Activated naive CD4-positive, alpha-beta T cell treated with anti-CD3 and anti-CD28 coated beads, Interleukin-2, amount 50 U/mL, for 72 hours (primary cell): ENCODE data around the gene ST6GAL1. TPM values are rescaled to one million over a fixed set of nuclear protein-coding genes. Genes with fewer than 3 reads are reported as not detected.
"Not testable (repeated sequence)": the region's sequence is repeated elsewhere in the genome, so short reads cannot be mapped to it uniquely, and the experiment has no call there.

Experiments used
- ATAC-seq, 2 donors: fragments of 150-1000 bp; cut with Tn5 transposase; 2 replicates each; pipeline ENCODE4 v1.10.0; 2021; ENCODE audit warnings: mild to moderate bottlenecking in 2 of 2, moderate library complexity in 2 of 2
- DNase-seq, 2 donors: peaks; one replicate each; pipeline ENCODE4 v3.0.0; 2021 to 2022; ENCODE audit warnings: low spot score in 2 of 2
- H3K27ac Mint-ChIP-seq, 2 donors: one replicate each; pipeline ENCODE4 v1.8.0; 2022; ENCODE audit warnings: mild to moderate bottlenecking in 2 of 2, mixed read lengths in 2 of 2
- H3K36me3 Mint-ChIP-seq, 2 donors: one replicate each; pipeline ENCODE4 v1.8.0; 2022; ENCODE audit warnings: mixed read lengths in 2 of 2
- H3K9me3 Mint-ChIP-seq, 2 donors: one replicate each; pipeline ENCODE4 v1.8.0; 2022; ENCODE audit warnings: mixed read lengths in 2 of 2
- total RNA-seq, 2 donors: library from RNA; stranded (reverse); gene quantifications; one replicate each; pipeline ENCODE4 v1.2.3, GENCODE V29; 2022

Gene ST6GAL1, protein sequence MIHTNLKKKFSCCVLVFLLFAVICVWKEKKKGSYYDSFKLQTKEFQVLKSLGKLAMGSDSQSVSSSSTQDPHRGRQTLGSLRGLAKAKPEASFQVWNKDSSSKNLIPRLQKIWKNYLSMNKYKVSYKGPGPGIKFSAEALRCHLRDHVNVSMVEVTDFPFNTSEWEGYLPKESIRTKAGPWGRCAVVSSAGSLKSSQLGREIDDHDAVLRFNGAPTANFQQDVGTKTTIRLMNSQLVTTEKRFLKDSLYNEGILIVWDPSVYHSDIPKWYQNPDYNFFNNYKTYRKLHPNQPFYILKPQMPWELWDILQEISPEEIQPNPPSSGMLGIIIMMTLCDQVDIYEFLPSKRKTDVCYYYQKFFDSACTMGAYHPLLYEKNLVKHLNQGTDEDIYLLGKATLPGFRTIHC
- total RNA-seq, result 10 to 100 TPM; 32.0 to 96.6 TPM

- Mint-ChIP-seq H3K27ac (peak within 1 kb of the TSS; percentile 77 to 85), H3K9me3 (no peaks in the 10 kb centered on the region), H3K36me3 (peaks cover 18 to 38% of the 10 kb centered on the region in 2 donors)
- ATAC-seq (peak; percentile 49 to 73), DNase-seq (peak; percentile 69 to 74)
These were observed at the start of gene ST6GAL1 for GRCh38 chr3:186930143-186930640. Gene ST6GAL1 (plus strand): TSS chr3:186930526. CDS start chr3:187042704, 112,178 bp downstream.

DNA sequence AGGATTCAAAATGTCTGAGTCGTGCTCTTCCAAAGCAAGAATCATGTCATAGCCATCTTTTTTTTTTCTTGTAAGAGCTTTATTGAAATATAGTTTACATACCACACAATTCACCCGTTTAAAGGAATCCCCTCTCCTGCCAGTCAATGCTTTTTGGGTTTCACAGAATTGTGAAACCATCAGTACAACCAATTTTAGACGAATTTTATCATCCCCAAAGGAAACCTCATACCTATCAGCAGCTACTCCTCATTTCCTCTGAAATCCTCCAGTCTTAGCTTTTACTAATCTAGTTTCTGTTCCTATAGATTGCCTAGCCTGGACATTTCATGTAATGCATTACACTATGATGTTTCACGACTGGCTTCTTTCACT lies 48.2 kb upstream of the ST6GAL1 start:
- peak overlapping the region; percentile 91 to 98 for H3K27ac Mint-ChIP-seq
- peaks cover 0 to 12% of the 10 kb centered on the region in 2 donors for H3K36me3 Mint-ChIP-seq
- no peaks in the 10 kb centered on the region for H3K9me3 Mint-ChIP-seq
- no peak for DNase-seq
- ATAC-seq, result peak; percentile 45 to 65

DNA sequence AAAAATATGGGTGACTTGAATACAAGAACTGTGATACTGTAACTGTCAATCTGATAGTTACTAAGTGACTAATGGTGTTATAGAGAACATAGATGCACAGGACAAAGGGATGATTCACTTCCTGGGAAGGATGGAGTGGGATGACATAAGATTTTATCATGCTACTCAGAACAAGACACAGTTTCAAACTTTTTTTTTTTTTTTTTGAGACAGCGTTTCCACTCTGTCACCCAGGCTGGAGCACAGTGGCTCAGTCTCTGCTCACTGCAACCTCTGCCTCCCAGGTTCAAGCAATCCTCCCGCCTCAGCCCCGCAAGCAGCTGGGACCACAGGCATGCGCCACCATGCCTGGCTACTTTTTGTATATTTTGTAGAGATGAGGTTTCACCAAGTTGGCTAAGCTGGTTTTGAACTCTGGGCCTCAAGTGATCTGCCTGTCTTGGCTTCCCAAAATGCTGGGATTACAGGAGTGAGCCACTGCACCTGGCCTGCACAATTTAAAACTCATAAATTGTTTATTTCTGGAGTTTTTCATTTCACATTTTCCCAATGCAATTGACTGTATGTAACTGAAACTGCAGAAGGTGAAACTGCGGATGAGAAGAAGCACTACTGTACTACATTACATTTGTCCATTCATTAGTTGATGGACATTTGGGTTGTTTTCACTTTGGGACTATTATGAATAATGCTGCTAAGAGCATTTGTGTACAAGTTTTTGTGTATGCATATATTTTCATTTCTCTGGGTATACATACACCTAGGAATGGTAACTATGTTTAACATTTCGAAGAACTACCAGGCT lies 47.2 kb upstream of the ST6GAL1 start:
- Mint-ChIP-seq H3K36me3 (peaks cover 0 to 12% of the 10 kb centered on the region in 2 donors), H3K27ac (peak overlapping the region; percentile 76 to 91), H3K9me3 (no peaks in the 10 kb centered on the region)
- peak; percentile 43 to 65 for DNase-seq
- peak; percentile 94 to 95 for ATAC-seq

- ATAC-seq (no peak), DNase-seq (no peak)
- Mint-ChIP-seq H3K9me3 (no peaks in the 10 kb centered on the region), H3K36me3 (peaks cover 0 to 12% of the 10 kb centered on the region in 2 donors), H3K27ac (peak overlapping the region; percentile 76 to 91)
These were observed 46.7 kb upstream of the ST6GAL1 start for GRCh38 chr3:186883686-186884058.

DNA sequence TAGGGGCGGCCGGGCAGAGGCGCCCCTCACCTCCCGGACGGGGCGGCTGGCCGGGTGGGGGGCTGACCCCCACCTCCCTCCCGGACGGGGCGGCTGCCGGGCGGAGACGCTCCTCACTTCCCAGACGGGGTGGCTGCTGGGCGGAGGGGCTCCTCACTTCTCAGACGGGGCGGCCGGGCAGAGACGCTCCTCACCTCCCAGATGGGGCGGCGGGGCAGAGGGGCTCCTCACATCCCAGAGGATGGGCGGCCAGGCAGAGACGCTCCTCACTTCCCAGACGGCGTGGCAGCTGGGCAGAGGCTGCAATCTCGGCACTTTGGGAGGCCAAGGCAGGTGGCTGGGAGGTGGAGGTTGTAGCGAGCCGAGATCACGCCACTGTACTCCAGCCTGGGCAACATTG lies 45.5 kb upstream of the ST6GAL1 start:
- H3K9me3 Mint-ChIP-seq, H3K36me3 Mint-ChIP-seq, H3K27ac Mint-ChIP-seq, DNase-seq, ATAC-seq: not testable (repeated sequence)

GRCh38 chr3:186886202-186886981 lies 43.9 kb upstream of the ST6GAL1 start:
- DNase-seq (no peak), ATAC-seq (no peak)
- Mint-ChIP-seq H3K27ac (no peak overlapping the region), H3K36me3 (no peaks in the 10 kb centered on the region), H3K9me3 (peaks cover 0 to 3% of the 10 kb centered on the region in 2 donors)

DNA sequence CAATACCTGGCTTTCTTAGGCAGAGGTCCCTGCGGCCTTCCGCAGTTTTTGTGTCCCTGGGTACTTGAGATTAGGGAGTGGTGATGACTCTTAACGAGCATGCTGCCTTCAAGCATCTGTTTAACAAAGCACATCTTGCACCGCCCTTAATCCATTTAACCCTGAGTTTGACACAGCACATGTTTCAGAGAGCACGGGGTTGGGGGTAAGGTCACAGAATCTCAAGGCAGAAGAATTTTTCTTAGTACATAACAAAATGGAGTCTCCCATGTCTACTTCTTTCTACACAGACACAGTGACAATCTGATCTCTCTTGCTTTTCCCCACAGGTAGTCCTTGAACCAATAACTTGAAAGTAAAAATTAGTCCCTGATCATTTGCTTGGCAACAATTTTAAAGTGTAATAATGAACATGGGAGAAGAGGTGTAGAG lies 42.8 kb upstream of the ST6GAL1 start:
- ATAC-seq, H3K36me3 Mint-ChIP-seq, H3K9me3 Mint-ChIP-seq, DNase-seq, H3K27ac Mint-ChIP-seq: not testable (repeated sequence)

DNA sequence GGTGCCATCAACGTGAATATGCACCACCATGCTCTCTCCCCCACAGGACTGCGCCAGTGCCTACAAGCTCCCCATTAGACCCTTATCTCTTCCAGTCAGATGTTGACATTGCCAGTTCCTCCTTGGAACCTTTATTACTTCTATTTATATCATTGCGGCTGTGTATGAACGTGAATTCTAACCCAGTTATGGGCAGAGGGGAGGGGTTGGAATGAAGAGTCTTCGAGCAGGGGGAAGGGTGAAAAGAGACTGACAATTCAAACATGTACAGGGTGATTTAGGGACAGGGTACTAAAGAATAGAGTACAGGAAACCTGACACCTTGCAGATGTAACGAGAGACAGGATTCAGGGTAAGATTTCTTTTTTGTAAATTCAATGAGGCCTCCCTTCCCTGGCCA lies 41.8 kb upstream of the ST6GAL1 start:
- H3K36me3 Mint-ChIP-seq, result no peaks in the 10 kb centered on the region
- H3K9me3 Mint-ChIP-seq, result peaks cover 0 to 3% of the 10 kb centered on the region in 2 donors
- no peak for DNase-seq
- no peak overlapping the region for H3K27ac Mint-ChIP-seq
- no peak for ATAC-seq

GRCh38 chr3:186889698-186890097 lies 40.6 kb upstream of the ST6GAL1 start:
- not testable (repeated sequence) for ATAC-seq, H3K27ac Mint-ChIP-seq, DNase-seq, H3K36me3 Mint-ChIP-seq, H3K9me3 Mint-ChIP-seq

GRCh38 chr3:186890911-186891310 lies 39.4 kb upstream of the ST6GAL1 start:
- H3K9me3 Mint-ChIP-seq, result peaks cover 0 to 3% of the 10 kb centered on the region in 2 donors
- ATAC-seq (no peak), DNase-seq (no peak)
- no peak overlapping the region for H3K27ac Mint-ChIP-seq
- no peaks in the 10 kb centered on the region for H3K36me3 Mint-ChIP-seq

- ATAC-seq, H3K36me3 Mint-ChIP-seq, DNase-seq, H3K9me3 Mint-ChIP-seq, H3K27ac Mint-ChIP-seq: not testable (repeated sequence)
These were observed 37.3 kb upstream of the ST6GAL1 start for GRCh38 chr3:186893071-186893470.

DNA sequence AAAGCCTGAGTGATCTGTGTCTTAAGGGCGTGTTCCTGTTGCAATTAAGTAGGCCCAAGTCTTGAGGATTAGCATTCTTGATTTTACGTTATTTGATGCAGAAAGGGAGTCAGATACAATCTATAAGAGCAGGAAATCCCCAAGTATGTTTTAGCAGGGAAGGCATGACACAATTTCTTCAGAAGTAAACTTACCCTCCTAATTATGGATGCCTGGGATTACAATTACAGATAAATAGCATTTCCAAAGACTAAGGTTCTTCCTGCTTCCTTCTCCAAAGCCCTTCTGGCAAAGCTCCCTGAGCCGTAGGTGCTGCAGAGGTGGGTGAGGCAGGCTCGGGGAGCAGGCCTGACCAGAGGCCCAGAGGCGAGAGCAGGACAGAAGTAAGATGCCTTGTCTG lies 34.9 kb upstream of the ST6GAL1 start:
- no peak overlapping the region for H3K27ac Mint-ChIP-seq
- peaks cover 0 to 5% of the 10 kb centered on the region in 2 donors for H3K9me3 Mint-ChIP-seq
- H3K36me3 Mint-ChIP-seq, result no peaks in the 10 kb centered on the region
- DNase-seq, result no peak
- no peak for ATAC-seq

DNA sequence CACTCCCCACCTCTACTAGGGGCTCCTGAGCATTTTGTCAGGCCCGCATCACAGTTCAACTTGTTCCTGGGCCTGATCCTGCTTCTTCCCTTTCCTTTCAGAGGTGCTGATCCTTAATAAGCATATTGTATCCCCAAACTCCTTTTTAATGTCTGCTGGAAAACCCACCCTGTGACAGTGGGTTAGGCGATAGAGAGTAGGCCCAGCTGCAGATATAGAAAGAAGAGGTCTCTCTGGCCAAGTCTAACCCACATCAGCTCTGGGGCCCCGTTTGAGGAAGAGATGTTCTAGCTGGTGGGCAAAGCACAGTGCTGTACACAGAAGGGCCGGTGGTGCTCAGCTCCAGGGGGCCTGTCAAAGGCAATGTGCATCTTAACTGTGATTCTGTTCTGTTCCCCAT lies 34.3 kb upstream of the ST6GAL1 start:
- Mint-ChIP-seq H3K36me3 (no peaks in the 10 kb centered on the region), H3K27ac (no peak overlapping the region), H3K9me3 (peaks cover 0 to 5% of the 10 kb centered on the region in 2 donors)
- DNase-seq, result no peak
- ATAC-seq, result no peak

DNA sequence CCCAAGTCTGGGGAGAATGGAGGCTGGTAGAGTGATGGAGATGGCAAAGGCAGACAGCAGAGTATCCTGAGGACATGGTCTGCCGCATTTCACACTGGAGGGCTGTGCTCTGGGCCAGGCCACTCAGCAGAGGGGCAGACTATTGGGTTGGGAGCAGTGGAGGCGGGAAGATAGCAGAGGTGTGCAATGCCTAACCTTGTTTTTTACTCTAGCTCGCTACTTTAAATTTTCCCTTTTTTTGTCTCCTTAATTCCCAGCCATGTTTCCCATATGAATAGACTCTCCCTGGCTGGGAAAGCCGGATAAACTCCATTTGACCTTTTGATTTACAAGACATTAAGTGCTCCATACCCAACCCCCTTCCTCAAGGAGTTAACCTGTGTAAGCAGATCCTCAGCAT lies 33.5 kb upstream of the ST6GAL1 start:
- H3K27ac Mint-ChIP-seq, result no peak overlapping the region
- no peaks in the 10 kb centered on the region for H3K36me3 Mint-ChIP-seq
- no peak for ATAC-seq
- H3K9me3 Mint-ChIP-seq, result peaks cover 0 to 5% of the 10 kb centered on the region in 2 donors
- no peak for DNase-seq

- DNase-seq, result no peak
- Mint-ChIP-seq H3K27ac (no peak overlapping the region), H3K36me3 (peaks cover 16 to 28% of the 10 kb centered on the region in 2 donors), H3K9me3 (peaks cover 10 to 15% of the 10 kb centered on the region in 2 donors)
- peak; percentile 24 to 46 for ATAC-seq
These were observed 29.1 kb upstream of the ST6GAL1 start for GRCh38 chr3:186901135-186901734.

- DNase-seq, result no peak
- H3K9me3 Mint-ChIP-seq, result peaks cover 18 to 22% of the 10 kb centered on the region in 2 donors
- H3K27ac Mint-ChIP-seq, result no peak overlapping the region
- no peak for ATAC-seq
- H3K36me3 Mint-ChIP-seq, result peaks cover 26 to 37% of the 10 kb centered on the region in 2 donors
These were observed 28.2 kb upstream of the ST6GAL1 start for GRCh38 chr3:186902154-186902553.
